ENCODE measurements around the gene CDH23. TPM values are rescaled to one million over a fixed set of nuclear protein-coding genes. Genes with fewer than 3 reads are reported as not detected.
A peak's percentile ranks its signal among the peaks of the same experiment; 100 is the strongest.

Gene CDH23
- total RNA-seq, 3 donors from 2014 or later, result 1.8 to 3.6 (median 3.0) TPM

DNA sequence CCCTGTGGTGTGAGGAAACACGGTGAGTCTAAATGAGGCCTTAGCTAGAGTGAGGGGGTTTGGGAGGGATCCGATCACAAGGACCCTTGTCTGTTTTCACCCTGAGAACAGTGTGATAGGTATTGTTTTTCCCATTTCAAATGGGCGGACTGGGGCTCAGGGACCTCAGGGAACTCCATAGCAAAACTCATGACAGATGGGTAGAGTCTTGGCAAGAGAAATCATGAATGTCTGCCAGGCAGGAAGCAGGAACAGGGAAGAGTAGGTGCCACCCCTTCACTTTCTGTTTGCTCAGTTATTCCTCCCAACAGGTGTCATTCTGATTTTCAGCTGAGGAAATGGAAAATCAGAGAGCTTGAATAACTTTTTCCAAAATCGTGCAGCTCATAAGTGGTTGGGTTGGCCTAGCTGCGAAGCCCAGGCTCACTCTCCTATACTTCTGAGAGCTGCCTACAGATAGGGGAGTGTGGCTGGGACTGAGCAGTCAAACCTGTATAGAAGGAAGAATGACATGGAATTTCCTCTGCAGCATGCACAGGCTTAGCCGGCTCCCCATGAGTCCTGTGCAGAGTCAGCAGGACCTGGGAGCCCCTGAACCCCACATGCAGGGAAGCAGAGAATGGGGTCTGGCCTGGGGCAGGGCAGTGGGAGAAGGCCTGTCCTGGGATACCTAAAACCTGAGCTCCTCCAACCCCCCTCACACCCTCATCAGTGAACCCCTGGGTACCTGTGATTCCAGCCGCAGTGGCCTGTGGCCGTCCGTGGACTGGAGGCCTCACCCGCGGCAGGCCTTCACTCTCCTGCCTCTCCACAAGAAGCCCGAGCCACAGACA lies 340.5 kb downstream of the CDH23 start:
- TF ChIP-seq, protein P1, sequence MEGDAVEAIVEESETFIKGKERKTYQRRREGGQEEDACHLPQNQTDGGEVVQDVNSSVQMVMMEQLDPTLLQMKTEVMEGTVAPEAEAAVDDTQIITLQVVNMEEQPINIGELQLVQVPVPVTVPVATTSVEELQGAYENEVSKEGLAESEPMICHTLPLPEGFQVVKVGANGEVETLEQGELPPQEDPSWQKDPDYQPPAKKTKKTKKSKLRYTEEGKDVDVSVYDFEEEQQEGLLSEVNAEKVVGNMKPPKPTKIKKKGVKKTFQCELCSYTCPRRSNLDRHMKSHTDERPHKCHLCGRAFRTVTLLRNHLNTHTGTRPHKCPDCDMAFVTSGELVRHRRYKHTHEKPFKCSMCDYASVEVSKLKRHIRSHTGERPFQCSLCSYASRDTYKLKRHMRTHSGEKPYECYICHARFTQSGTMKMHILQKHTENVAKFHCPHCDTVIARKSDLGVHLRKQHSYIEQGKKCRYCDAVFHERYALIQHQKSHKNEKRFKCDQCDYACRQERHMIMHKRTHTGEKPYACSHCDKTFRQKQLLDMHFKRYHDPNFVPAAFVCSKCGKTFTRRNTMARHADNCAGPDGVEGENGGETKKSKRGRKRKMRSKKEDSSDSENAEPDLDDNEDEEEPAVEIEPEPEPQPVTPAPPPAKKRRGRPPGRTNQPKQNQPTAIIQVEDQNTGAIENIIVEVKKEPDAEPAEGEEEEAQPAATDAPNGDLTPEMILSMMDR (IDR thresholded peaks at IDR 0.05), result no peak
- no peaks in the 10 kb centered on the region for H3K36me3 ChIP-seq (ENCODE audit: low read depth)
- H3K4me1 ChIP-seq (ENCODE audit: low read depth), result peaks cover 30% of the 10 kb centered on the region
- no peaks in the 10 kb centered on the region for H3K9me3 ChIP-seq
- DNase-seq (peak in 2 of 3 donors; percentile 27 to 81), ATAC-seq (peak; percentile 85)
- intact Hi-C loops (cut with DNase I, micrococcal nuclease), result no loop called here
- no peak overlapping the region for H3K4me3 ChIP-seq

GRCh38 chr10:71737834-71738197 lies 341.1 kb downstream of the CDH23 start:
- ATAC-seq (no peak), DNase-seq (no peak)
- intact Hi-C loops (cut with DNase I, micrococcal nuclease), result no loop called here
- TF ChIP-seq, protein P1 (IDR thresholded peaks at IDR 0.05), result no peak
- Histone ChIP-seq H3K4me1 (ENCODE audit: low read depth) (peaks cover 30% of the 10 kb centered on the region), H3K9me3 (no peaks in the 10 kb centered on the region), H3K36me3 (ENCODE audit: low read depth) (no peaks in the 10 kb centered on the region), H3K4me3 (no peak overlapping the region)

DNA sequence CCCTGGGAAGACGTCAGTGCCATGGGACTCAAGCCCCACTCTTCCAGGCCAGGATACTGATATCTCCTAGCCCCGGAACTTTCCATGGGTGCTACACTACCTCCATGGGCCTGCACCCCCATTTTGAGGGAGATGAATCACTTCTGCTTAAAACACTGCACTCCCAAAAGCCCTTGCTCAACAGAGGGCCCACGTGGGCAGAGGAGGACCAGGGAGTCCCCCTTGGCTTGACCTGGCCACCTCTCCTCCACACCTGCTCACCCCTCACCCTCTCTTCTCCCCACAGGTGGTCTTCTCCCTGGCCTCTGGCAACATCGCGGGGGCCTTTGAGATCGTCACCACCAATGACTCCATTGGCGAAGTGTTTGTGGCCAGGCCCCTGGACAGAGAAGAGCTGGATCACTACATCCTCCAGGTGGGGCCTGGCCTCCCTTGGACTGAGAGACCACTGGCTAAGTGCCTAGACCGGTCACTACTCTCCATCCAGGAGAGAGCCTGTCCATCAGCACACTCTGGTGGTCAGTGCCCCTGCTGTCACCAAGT lies 342.7 kb downstream of the CDH23 start:
- DNase-seq (no peak), ATAC-seq (no peak)
- no peaks in the 10 kb centered on the region for H3K9me3 ChIP-seq
- H3K36me3 ChIP-seq (ENCODE audit: low read depth), result no peaks in the 10 kb centered on the region
- peaks cover 30% of the 10 kb centered on the region for H3K4me1 ChIP-seq (ENCODE audit: low read depth)
- no peak overlapping the region for H3K4me3 ChIP-seq
- TF ChIP-seq, protein P1 (IDR thresholded peaks at IDR 0.05), result no peak
- intact Hi-C loops (cut with DNase I, micrococcal nuclease), result no loop called here

DNA sequence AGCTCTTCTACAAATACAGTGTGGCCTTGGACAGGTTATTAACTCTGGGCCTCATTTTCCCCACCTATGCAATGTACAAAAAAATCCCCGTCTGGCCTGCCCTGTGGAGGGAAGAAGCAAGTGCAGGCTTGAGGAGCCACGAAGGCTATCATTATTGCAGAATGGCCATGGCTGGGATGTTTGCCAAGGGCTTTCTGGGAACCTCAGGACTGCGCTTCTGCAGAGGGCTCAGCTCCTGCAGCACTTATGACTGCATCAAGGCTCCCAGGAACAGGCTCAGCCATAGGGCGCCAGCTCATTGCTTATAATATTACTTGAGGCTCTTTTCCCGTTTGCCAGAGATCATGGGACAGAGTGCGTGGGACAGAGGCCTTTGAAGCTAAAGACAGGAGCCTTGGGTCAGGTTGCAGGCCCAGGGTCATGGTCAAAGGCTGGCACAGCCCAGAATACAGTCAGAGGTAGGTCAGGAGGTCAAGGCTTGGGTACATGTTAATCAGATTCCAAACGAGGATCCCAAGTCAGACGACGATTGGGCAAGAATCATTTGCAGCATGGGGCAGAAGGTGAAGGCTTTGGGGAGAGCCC lies 343.4 kb downstream of the CDH23 start:
- peaks cover 29% of the 10 kb centered on the region for H3K4me1 ChIP-seq (ENCODE audit: low read depth)
- no peak for ATAC-seq
- TF ChIP-seq, protein P1 (IDR thresholded peaks at IDR 0.05), result no peak
- intact Hi-C loops (cut with DNase I, micrococcal nuclease), result no loop called here
- H3K9me3 ChIP-seq, result no peaks in the 10 kb centered on the region
- DNase-seq, result peak in 2 of 3 donors; percentile 40 to 62
- H3K36me3 ChIP-seq (ENCODE audit: low read depth), result no peaks in the 10 kb centered on the region
- no peak overlapping the region for H3K4me3 ChIP-seq

DNA sequence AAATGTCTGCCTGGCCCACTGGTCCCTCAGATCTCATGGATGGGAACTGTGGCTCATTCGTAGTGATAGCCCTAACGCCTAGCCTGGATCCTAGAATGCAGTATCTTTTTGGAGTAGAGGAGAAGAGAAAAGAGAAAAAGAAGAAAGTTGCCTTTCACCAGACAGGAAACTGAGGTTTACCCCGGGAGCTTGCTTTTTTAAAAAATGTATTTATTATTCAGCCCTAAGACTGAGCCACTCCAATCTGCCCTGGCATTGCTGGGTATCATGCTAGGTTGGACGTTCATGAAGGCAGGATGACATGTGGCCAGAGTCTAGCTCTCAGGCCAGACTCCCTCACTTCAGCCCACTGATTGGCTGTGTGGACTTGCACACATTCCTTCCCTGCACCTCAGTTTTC lies 344.3 kb downstream of the CDH23 start:
- intact Hi-C loops (cut with DNase I, micrococcal nuclease), result no loop called here
- no peak overlapping the region for H3K4me3 ChIP-seq
- no peak for DNase-seq

More for the DNA sequence above, 344.3 kb downstream of the CDH23 start:
- no peak for ATAC-seq
- TF ChIP-seq, protein P1 (IDR thresholded peaks at IDR 0.05), result no peak
- Histone ChIP-seq H3K9me3 (no peaks in the 10 kb centered on the region), H3K36me3 (ENCODE audit: low read depth) (no peaks in the 10 kb centered on the region), H3K4me1 (ENCODE audit: low read depth) (peaks cover 26% of the 10 kb centered on the region)
